LNCAP (cell line): Measurements from ENCODE around the gene TES.

Experiments
- TF ChIP-seq, protein P1 (sequence below): fragments of 450-650 bp; IDR thresholded peaks from 2 replicates; pipeline ENCODE4 v1.5.1; 2017; ENCODE audit warnings: mild to moderate bottlenecking

The TES gene, protein sequence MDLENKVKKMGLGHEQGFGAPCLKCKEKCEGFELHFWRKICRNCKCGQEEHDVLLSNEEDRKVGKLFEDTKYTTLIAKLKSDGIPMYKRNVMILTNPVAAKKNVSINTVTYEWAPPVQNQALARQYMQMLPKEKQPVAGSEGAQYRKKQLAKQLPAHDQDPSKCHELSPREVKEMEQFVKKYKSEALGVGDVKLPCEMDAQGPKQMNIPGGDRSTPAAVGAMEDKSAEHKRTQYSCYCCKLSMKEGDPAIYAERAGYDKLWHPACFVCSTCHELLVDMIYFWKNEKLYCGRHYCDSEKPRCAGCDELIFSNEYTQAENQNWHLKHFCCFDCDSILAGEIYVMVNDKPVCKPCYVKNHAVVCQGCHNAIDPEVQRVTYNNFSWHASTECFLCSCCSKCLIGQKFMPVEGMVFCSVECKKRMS

DNA sequence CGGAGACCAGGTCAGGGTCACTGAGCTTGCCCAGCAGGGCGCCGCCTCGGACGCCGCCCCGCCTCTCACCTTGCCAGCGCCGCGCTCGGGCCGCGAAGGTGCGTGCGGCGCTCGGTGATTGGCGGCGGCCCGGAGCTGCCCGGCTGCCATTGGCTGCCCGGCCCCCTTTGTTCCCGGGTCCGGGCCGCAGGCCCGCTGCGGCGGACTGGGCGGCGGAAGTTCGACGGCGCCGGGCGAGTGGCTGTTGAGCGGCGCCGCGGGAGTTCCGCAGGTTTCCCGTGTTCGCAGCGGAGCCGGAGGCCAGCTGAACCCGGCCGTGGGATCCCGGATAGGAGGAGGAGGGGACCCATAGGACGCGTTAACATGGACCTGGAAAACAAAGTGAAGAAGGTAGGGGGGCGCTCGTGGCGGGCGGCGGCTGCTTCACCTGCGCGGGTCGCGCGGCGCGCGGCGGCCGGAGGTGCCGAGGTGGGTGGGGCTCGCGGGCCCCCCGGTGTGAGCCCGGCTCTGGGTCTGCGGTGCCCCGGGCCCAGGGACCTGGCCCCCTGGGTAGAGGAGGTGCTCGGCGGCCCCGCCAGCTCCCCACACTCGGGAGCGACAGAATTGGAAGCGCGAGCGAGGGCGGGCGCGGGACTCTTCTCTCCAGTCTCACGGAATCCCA, at the start of gene TES:
Gene TES, plus strand, starts transcription at position 195 of the 661 bp plus-strand sequence. Its CDS starts 169 bp downstream, at position 364.
- TF ChIP-seq, protein P1, sequence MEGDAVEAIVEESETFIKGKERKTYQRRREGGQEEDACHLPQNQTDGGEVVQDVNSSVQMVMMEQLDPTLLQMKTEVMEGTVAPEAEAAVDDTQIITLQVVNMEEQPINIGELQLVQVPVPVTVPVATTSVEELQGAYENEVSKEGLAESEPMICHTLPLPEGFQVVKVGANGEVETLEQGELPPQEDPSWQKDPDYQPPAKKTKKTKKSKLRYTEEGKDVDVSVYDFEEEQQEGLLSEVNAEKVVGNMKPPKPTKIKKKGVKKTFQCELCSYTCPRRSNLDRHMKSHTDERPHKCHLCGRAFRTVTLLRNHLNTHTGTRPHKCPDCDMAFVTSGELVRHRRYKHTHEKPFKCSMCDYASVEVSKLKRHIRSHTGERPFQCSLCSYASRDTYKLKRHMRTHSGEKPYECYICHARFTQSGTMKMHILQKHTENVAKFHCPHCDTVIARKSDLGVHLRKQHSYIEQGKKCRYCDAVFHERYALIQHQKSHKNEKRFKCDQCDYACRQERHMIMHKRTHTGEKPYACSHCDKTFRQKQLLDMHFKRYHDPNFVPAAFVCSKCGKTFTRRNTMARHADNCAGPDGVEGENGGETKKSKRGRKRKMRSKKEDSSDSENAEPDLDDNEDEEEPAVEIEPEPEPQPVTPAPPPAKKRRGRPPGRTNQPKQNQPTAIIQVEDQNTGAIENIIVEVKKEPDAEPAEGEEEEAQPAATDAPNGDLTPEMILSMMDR = 0 out of 2 replicates have a peak, but pooled peaks have one; percentile 11

DNA sequence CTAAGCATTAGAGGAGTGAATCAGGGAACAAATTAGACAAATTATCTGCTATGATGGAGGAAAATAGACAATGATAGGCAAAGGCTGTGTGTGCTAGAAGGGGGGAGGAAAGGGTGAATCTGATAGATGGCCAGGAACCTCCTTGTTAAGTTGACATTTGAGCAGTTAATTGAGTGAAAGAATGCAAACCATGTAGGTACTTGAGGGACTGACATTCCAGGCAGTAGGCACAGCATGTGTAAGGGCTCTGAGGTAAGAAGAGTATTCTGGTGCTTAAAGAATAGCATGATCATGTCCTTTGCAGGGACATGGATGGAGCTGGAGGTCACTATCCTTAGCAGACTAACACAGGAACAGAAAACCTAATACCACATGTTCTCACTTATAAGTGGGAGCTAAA, 48.6 kb upstream of the TES start:
- TF ChIP-seq, protein P1 = no peak

DNA sequence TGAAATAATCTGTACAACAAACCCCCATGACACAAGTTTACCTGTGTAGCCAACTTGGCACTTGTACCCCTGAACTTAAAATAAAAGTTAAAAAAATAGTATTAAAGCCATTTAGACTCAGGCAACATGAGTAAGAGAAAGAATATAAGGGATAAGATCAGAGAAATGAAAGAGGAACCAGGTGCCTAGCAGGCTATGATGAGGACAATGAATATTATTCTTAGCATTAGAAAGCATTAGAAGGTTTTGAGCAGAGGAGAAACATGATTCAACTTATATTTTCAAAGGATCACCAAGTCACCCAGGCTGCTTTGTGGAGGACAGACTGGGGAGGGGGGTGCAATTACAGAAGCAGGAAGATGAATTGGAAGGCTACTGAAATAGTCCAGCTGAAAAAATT, 48.1 kb upstream of the TES start:
- TF ChIP-seq, protein P1 = no peak

DNA sequence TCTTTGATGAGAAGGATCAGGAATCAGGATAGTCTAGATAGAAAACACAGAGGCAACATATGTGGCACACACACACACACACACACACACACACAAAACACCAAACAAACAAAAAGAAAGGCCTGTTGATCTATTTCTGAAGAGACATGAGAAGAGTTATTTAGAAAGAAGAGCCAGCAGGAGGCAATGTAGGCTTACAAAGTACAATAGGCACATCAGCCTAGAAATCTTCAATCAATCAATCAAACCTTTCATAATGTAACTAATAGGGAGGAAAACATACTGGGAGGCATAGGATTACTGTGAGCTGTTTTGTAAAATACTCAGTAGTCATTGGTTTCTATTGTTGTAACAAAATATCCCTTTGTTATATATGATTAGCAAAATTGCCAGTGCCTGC, 47.3 kb upstream of the TES start:
- TF ChIP-seq, protein P1 = peak; percentile 27; the same call in 1 of the 2 replicates

DNA sequence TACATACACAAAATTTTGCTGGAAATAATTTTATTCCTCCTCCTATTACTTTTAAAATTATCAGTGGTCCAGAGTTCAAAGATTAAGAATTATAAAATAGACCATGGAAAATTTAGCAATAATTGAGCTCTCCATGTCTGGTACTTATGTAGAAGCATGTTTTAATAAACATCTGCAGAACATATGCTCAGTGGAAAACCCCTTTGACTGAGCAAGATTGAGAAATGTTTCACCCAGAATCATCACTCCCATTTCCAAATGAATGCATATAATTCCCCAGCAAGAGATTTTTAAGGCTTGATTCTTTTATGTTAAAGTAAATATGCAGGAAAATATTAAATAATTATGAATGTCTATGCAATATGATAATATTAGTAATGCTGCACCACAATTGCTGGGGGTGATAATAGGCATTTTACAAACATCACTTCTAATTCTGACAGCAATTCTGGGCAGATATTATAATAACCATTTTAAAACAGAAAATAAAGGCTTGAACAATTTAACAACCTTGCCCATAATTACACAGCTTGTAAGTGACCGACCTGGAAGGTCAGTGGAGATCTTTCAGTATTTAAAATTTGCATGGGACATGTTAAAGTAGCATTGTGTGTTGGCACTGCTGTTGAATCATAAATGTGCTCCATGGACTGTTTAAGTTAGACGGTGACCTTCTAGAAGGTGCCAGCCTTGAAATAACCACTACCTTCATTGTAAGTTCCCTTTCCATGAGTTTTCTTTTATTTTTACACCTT, 45.6 kb upstream of the TES start:
- TF ChIP-seq, protein P1 = no peak

DNA sequence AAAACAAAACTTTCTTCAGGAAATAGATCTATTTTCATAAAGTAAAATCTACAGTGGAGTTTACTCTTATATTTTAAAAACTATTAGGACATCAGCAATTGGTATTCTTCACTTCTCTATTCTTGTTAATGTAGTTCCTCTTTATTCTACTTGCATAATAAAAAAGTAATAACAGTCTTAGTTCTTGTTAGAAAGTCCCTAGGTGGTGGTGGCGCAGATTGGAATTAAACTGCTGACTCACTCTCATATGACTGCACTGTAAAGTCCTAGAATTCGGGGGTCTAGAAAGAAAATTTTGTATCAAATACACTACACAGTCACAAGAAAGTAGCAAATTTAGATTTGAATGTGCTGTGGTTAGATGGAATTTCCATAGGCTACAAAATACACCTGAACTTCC, 44.6 kb upstream of the TES start:
- TF ChIP-seq, protein P1 = no peak

DNA sequence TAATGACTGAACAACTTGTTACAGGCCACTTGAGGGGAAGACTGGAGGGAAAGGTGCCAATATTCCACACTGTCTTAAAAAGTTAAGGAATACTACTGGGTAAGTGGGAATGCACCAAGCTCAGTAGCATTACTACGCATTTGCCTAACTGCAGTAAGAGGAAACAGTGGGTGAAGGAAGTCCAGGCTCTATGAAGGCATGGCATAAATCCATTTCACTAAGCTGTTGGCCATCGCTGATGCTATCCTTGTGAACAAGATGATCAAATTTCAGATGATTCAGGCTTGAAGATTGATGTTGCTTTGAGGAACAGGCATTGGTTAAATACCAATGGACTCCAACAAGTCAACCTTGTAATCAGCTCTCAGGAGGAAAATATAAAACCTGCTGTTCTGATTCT, 44.2 kb upstream of the TES start:
- TF ChIP-seq, protein P1 = no peak
